Smooth muscle cell of the pulmonary artery (primary cell): Measurements from ENCODE around the gene MEA1. TPM values are rescaled to one million over a fixed set of nuclear protein-coding genes. Genes with fewer than 3 reads are reported as not detected.

Experiments
- total RNA-seq: library from RNA; depleted of rRNA; stranded (reverse); fragments of >200 nt; gene quantifications from 2 replicates; pipeline ENCODE4 v1.2.3, GENCODE V29; 2014

The MEA1 gene
- 49.3 and 53.0 TPM in 2 replicates for total RNA-seq

GRCh38 chr6:43013843-43014433, at the start of gene MEA1, which contains the start of gene KLHDC3:
MEA1 (minus strand) TSS chr6:43013946; CDS start chr6:43013813, 133 bp downstream.
KLHDC3 (plus strand) TSS chr6:43014249; CDS start chr6:43017193, 2,944 bp downstream.

GRCh38 chr6:43059168-43060033, 45.7 kb upstream of the MEA1 start, which contains the start of the genes KLC4 and MRPL2:
KLC4 (plus strand) TSS chr6:43059631; CDS start chr6:43061336, 1,705 bp downstream.
MRPL2 (minus strand) TSS chr6:43059434; CDS start chr6:43059381, 53 bp downstream.

GRCh38 chr6:43053545-43054205, 39.9 kb upstream of the MEA1 start, which contains the start of gene CUL7:
CUL7 (minus strand) TSS chr6:43053851; CDS start chr6:43052788, 1,063 bp downstream.

GRCh38 chr6:43021270-43022047, 7.7 kb upstream of the MEA1 start, which contains the start of gene RRP36:
RRP36 (plus strand) TSS chr6:43021623; CDS start chr6:43021655, 32 bp downstream.

GRCh38 chr6:42984001-42984923, 29.5 kb downstream of the MEA1 start, which contains the start of gene PPP2R5D:
PPP2R5D (plus strand) TSS chr6:42984570; CDS start chr6:42984678, 108 bp downstream.

GRCh38 chr6:42978839-42979522, 34.8 kb downstream of the MEA1 start, which contains the start of gene PEX6:
PEX6 (minus strand) TSS chr6:42979181; CDS start chr6:42979150, 31 bp downstream.

Other genes starting within 250 kb of the MEA1 start
- 8.0 and 8.8 TPM in 2 replicates for gene BICRAL, start 231.9 kb downstream of the MEA1 start, total RNA-seq
- 106 and 120 TPM in 2 replicates for gene RPL7L1, start 134.3 kb downstream of the MEA1 start, total RNA-seq
- gene PTCRA, start 97.9 kb downstream of the MEA1 start, total RNA-seq, result not detected in 2 replicates
- gene CNPY3, start 84.5 kb downstream of the MEA1 start, total RNA-seq, result 49.1 and 62.5 TPM in 2 replicates
- gene GNMT, start 53.2 kb downstream of the MEA1 start, total RNA-seq, result 0.13 and 0.36 TPM in 2 replicates
- gene PEX6, start 34.8 kb downstream of the MEA1 start, total RNA-seq, result 35.5 and 61.3 TPM in 2 replicates
- 30.0 and 39.8 TPM in 2 replicates for gene PPP2R5D, start 29.4 kb downstream of the MEA1 start, total RNA-seq
- 59.1 and 86.7 TPM in 2 replicates for gene KLHDC3, start 303 bp upstream of the MEA1 start, total RNA-seq
- 57.6 and 63.3 TPM in 2 replicates for gene RRP36, start 7.7 kb upstream of the MEA1 start, total RNA-seq
- 68.9 and 77.8 TPM in 2 replicates for gene CUL7, start 39.9 kb upstream of the MEA1 start, total RNA-seq
- 16.3 and 19.5 TPM in 2 replicates for gene MRPL2, start 45.5 kb upstream of the MEA1 start, total RNA-seq
- gene KLC4, start 45.7 kb upstream of the MEA1 start, total RNA-seq, result 19.8 and 24.2 TPM in 2 replicates
- 36.5 and 85.2 TPM in 2 replicates for gene PTK7, start 62.4 kb upstream of the MEA1 start, total RNA-seq
- 19.1 and 27.0 TPM in 2 replicates for gene SRF, start 157.3 kb upstream of the MEA1 start, total RNA-seq
- 28.3 and 41.0 TPM in 2 replicates for gene CUL9, start 168.2 kb upstream of the MEA1 start, total RNA-seq
- gene DNPH1, start 215.5 kb upstream of the MEA1 start, total RNA-seq, result 29.1 and 40.7 TPM in 2 replicates
- 0.07 TPM in 1 of 2 replicates, not detected in the other for gene TTBK1, start 229.5 kb upstream of the MEA1 start, total RNA-seq